Activated CD4-positive, alpha-beta T cell treated with anti-CD3 and anti-CD28 coated beads, Interleukin-2, amount 50 U/mL, for 4 hours (primary cell): Measurements from ENCODE around the gene PKD1L1.
"Not testable (repeated sequence)": the region's sequence is repeated elsewhere in the genome, so short reads cannot be mapped to it uniquely, and the experiment has no call there.

ENCODE experiments used
- DNase-seq, 2 experiments: peaks; one replicate each; pipeline ENCODE4 v3.0.0-alpha.2; 2020

The PKD1L1 gene

DNA sequence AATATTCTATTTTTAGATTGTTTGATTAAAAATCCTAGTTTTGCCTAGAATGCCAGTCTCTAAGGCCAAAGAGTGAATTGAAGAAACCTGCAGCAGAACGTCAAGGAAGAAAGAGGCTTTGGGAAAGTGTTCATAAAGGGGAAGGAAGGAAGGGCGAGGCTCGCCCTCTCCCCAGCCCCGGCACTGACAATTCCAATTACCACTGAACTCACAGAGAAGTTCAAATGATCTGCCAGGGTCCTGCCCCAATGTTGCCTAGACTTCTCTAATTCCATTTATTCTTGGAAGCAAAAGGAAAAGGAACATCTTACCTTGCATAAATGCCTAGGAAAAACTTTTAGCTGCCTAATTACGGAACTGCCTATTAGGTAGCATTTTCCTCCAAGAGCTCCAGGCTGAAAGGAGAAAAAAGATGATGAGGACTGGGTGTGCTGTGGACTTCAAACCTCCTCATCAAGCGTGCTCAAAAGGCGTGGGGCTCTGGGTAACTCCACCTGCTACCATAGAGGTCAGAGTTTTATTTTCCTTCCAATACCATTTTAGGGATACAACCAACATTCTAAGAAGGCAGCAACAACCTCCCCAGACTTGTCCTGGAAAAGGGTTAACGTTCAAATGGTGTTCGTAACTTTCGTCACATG lies 134.5 kb downstream of the PKD1L1 start:
- DNase-seq, result no peak

DNA sequence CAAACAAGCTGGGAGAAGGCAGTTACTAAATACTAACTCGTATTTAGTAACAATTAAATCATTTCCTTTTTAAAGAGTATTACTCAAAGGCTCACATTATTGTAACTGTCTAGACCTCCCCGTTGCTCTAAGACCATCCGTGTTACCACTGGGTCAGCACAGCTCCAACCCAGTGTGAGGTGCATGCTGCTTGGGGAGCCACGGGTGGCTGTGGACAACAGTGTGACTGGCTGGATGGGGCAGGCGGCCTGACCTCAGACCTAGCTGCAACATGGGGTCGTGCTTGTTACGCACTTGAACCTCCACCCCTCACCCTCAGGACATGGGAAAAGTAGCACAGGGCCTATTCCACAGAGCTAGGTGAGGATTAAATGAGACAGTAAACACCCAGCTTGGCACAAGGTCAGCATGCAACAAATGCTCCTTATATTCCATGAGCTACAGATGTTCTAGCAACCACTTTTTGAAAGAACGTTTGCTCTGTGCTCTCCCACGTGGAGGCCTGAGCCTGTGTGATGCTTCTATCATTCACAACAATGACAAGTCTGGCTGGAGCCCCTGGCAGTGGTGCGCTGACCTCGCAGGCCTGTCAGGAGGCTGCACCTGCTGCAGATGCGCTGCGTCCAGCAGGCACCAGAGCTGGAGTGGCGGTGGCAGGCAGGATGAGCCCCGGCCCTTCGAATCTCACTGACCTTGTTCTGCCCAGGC lies 135.7 kb downstream of the PKD1L1 start:
- no peak for DNase-seq

DNA sequence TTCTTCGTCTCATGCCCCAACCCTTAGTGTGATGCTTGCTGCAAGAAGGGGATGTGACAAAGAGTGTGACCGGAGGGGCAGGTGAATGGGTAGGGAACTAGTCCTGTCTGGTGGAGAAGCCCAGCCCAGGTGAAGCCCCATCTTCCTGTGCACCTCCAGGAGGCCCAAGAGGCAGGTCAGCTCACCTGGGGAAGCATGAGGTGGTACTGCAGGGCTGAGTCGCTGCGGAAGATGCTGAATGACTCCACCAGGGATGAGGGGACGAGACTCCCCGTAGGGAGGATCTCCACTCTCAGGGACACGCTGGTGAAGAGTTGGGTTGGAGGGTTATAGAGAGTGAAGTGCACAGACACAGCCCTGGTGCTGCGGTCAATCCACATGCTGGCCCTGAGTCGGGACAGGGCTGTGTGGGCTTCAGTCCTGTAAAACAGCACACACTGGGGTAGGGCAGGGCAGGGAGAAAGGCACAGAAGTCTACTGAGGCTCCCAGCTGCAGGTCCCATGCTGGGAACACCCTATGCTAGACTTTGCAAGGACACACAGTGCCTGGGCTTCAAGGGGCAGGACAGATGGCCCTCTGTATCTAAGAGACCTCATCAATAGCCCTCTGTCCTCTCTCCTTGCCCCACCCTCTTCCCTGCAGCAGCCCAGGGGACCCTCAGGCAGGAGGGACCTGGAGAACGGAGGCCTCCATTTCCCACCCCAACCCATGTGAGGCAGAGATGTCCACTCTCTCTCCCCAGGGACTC lies 136.5 kb downstream of the PKD1L1 start:
- no peak for DNase-seq

DNA sequence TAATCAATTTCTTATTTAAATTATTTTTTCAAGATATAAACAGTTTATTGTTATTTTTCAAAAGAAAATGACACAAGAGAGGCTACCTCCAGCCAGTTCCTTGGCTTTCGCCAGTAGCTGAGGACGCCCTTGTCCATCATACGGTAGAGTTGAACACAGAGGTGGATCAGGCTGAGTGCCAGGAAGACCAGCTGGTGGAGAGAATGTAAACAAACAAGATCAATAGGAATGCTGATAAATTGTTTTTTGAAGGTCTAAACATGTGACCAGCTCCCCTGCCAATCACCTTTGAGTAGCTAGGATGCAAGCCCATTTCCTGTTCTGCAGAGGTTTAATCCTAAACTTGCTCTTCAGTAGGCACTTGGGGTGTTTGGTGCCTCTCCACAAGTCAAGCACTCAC lies 138.9 kb downstream of the PKD1L1 start:
- DNase-seq, result no peak

DNA sequence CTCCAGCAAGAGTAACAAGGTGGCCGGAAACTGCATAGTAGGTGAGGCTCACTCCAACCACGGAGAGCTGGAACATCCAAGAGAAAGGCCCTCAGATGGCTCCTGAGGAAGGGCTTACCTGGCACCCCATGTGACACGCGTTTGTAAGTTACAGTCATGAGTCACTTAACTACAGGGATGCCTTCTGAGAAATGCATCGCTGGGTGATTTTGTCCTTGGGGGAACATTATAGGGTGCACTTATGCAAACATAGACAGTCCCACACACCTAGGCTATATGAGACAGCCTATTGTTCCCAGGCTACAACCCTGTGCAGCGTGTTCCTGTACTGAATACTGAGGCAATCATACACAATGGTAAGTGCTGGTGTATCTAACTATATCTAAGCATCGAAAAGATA lies 139.9 kb downstream of the PKD1L1 start:
- no peak for DNase-seq

DNA sequence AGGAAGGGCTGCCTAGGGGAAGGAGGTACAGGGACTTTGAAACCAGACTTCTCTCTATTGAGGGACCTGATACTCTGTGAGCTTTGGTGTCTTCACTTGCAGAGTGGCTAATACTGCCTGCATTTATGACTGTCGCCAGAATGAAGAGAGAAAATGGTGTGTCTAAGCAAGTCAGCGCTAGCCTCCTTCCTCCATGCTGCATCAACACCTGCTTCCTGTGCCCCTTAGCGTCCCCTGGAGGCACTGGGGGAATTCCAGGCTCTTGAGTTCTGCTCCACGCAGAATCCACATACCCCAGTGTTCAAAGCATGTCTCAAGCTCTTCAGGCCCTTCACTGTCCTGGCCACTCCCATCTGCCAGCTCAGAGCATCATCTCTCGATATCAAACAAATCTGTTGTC lies 140.5 kb downstream of the PKD1L1 start:
- DNase-seq, result no peak

DNA sequence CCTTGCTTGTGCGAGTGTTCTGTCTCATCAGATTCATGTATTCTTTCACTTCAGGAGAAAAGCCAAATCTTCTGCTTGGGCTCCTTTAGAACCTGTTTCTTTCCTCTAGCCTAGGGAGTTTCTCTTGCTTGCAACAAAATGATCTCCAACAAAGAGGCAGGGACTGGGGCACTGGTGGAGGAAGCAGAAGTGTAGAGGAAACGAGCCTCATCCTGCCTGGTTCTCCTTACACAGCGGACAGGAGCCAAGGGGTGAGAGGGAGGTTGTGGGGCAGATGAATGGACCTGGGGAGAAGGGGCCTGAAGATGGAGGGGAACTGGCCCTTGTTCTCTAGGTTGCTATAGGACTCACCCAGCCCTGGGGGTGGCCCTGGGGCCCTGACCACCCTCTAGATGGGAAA lies 141.1 kb downstream of the PKD1L1 start:
- no peak for DNase-seq

DNA sequence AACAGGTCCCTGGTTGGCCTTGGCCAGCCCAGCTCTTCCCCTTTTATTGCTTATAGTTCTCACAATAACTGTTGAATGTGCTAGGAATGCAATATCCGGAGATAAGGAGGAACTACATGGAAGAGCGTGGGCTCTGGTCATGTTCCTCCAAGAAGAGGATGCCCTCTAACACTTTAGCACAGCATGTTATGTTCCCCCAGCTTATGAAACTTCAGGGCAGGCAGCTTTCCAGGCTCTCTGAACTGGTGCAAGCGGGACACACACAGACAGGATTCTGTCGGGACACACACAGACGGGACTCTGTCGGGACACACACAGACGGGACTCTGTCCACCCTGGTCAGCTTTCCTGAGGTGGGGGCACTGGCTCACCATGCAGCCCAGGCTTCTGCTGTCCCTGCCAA lies 141.6 kb downstream of the PKD1L1 start:
- DNase-seq, result no peak

DNA sequence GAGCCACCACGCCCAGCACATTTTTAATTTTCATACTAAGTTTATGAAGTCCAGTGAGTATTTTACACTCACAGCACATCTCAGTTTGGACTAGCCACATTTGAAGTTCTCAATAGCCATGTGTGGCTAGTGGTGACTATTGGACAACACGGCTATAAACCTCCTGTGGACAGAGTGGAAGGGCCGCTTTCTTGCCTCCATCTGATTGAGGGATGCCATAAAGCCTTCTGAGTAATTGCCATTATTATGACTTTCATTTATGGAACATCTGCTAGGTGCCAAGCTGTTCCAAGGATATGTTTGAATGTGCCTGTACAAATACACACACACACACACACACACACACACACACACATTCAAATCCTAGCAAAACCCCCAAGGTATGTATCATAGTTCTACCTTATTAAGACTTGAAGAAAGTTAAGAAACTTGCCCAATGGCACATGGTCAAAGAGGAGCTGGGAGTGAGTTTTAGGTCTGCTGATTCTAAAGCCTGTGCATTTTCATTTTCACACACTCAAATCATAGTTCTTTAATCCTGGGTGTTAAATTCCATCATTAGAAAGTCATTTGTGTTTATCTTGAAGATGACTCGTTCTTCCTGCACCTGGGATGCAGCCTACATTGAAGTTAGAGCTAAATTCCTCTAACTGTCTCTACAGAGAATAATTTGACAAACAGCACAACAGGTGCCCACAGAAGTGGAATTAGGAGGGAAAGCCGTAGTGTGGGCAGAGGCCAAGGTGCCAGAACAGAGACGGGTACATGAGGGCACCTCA lies 143.3 kb downstream of the PKD1L1 start:
- no peak for DNase-seq

DNA sequence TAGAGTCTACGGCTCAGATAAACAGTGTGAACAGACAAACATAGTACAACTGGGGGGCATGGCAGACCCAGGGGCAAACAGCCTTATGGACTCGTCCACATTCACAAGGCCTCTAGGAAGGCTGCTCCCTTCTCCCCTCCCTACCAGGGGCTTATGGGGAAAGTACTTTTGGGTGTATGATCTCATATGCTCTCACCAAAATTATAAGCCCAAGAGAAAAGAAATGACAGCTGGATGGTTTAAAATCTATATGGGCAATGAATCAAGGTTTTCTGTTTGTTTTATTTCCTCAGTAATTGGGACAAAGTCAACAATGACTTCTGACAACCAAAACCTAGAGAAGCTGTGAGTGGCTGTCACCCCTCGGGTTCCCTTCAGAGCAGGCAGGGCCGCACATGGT lies 144.4 kb downstream of the PKD1L1 start:
- no peak for DNase-seq

DNA sequence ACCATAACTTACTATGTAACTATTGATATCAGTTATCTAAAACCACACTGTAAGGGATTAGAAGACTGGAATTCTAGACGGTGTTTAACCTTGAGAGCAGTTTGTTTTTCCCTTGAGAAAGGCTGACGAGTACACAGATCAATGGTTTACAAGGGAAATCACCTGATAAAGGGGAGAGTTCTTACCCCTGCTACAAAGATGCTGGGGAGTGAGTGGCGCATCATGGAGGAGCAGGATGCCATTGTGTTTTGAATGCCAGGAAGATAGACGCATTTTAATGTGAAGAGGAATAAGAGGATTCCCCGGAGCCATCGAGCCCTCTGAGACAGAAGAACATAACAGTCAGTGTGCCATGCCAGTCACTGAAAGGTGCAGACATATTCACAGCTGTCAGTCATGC lies 145.2 kb downstream of the PKD1L1 start:
- DNase-seq, result no peak

DNA sequence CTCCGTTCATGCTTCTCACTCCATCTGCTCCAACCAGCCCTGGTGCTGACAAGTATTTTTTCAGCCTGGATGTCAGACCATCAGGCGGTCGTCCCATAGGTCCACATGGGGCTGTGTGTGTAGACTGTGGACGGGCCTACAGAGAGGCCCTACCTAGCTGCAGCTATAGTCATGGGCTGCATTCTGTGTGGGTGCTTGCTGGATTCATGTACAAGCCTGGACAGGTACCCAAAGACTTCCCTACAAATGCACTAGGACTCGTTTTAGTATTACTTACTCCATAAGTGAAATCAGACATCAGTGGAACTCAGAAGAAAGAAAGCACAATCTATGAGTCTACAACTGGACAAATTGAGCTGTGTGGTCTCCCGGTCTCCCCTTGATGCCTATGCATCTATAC lies 146.8 kb downstream of the PKD1L1 start:
- no peak for DNase-seq

DNA sequence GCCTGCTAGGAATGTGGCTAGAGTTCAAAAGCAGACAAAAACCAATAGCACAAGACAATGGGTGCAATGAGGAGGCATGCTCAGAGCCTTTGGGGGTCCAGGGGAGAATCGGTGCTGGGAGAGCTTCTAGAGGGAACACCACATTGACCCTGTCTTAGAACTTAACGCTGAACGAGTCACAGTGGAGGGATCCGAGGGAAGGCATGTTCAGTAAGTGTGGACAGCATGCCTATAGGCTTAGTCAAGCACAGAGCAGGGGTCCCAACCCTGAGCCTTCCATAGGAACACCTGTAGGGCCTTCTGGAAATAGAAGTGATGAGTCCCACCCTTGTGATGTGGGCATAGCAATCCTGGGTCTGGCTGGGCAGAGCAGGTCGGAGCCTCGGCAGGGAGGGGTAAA lies 148.7 kb downstream of the PKD1L1 start:
- no peak for DNase-seq

DNA sequence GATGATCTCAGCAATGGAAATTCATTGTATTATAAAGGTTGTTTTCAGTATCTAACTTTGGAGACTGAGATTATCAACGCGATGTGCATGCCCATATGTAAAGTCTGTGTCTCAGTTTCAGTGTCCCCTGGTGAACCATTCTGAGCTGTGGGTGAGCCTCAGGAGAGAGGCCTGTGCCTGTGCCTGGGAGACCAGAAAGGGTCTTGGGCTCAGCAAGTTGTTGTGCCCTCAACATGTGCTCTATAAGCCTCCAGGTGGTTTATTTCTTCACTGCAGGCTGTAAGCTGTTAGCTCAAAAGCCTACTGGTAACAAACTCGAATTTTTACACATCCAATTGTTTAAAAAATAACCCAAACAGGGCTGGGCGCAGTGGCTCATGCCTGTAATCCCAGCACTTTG lies 151.9 kb downstream of the PKD1L1 start:
- DNase-seq, result no peak

DNA sequence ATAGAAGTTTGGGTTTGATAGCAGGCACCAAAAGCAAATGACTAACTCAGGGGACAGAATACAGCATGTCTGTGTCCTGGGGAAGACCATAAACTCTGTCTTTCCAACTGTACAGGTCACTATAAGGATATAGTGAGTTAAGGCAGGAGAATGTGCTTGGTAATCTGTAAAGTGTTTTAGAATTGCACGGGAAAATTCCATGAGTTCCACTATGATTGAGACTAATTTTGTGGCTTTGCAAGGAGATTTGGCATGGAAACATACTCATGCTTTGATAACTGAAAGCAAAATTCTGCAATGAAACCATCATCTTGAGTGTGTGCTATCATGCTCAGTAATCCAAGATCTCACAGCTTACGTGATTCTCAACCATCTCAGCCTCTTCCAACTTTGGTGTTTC lies 152.6 kb downstream of the PKD1L1 start:
- no peak for DNase-seq

DNA sequence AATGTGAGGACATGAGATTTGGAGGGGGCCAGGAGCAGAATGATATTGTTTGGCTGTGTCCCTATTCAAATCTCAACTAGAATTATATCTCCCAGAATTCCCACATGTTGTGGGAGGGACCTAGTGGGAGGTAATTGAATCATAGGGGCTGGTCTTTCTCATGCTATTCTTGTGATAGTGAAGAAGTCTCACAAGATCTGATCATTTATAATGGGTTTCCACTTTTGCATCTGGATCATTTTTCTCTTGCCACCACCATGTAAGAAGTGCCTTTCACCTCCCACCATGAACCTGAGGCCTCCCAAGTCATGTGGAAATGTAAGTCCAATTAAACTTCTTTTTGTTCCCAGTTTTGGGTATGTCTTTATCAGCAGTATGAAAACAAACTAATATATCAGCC lies 153.1 kb downstream of the PKD1L1 start:
- not testable (repeated sequence) for DNase-seq

DNA sequence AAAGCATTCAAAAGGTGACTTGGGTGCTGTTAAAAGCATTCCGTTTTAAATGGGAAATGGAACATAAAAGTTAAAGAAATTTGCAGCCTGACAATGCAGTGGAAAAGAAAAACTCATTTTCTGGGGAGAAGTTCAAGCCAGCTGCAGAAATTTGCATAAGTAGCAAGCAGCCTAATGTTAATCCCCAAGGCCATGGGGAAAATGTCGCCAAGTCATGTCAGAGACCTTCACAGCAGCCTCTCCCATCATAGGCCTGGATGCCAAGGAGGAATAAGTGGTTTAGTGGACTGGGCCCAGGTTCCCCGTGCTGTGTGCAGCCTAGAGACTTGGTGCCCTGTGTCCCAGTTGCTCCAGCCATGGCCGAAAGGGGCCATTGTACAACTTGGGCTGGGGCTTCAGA lies 154.2 kb downstream of the PKD1L1 start:
- DNase-seq, result no peak

DNA sequence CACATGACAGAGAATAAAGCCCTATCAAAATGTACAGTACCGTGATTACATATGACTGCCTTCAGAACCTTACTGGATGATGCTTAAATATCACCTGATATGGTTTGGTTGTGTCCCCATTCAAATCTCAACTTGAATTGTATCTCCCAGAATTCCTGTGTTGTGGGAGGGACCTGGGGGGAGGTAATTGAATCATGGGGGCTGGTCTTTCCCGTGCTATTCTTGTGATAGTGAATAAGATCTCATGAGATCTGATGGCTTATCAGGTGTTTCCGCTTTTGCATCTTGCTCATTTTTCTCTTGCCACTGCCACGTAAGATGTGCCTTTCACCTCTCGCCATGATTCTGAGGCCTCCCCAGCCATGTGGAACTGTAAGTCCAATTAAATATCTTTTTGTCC lies 155.1 kb downstream of the PKD1L1 start:
- not testable (repeated sequence) for DNase-seq

DNA sequence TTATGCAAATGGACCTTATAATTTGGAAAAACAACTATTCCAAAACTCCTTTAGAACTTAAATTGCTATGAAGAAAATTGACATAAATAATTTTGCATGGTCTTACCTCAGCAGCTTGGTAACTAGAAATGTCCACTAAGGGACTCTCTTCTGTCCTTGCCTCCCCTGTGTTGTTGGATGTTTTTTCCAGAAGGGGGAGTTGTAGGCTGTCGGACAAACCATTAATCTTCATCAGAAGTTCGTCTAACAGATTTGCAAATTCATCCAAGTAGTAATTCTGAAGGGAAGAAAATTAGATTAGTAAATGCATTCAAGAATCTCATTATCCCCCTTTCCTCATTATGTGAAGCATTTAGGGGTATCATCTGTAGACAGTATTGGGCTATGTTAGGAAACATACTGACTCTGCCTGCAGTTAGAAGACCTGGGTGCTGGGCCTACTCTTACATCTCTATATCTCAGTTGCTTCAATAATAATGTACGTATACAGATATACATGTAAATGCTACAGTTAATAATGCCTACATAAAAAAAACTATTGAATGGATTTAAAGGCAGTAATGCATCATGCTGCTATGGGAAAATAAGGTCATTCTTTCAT lies 155.6 kb downstream of the PKD1L1 start:
- DNase-seq, result no peak

DNA sequence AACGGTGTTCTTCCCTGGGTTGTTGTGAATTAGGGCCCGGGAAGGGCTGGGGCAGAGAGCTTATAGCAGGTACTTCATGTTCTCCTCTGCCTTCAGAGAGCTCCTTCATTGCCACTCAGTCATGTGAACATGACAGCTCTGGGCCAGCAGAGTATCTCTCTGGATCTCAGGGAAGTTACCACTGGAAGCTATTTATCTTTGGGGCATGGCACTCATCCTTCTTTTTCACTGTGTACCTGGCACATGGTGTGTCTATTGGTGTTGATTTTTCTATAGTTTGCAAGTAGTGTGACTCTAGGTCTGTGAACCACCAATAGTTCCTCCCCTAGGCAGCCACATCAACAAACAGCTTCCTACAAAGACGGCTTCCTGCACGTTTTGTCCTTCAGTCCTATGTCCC lies 156.6 kb downstream of the PKD1L1 start:
- no peak for DNase-seq

DNA sequence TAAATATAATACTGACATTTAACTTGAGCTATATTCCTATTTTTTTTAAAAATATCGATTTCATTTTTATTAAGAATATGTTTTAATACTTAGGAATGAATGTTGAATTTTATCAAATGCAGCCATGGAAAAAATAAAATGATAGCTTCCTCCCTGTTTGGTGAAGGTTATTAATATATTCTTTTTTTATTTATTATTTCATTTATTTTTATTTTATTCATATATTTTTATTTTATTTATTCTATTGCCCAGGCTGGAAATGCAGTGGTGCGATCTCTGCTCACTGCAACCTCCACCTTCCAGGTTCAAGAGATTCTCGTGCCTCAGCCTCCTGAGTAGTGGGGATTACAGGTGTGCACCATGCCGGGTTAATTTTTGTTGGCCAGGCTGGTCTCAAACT lies 160.2 kb downstream of the PKD1L1 start:
- DNase-seq, result no peak

DNA sequence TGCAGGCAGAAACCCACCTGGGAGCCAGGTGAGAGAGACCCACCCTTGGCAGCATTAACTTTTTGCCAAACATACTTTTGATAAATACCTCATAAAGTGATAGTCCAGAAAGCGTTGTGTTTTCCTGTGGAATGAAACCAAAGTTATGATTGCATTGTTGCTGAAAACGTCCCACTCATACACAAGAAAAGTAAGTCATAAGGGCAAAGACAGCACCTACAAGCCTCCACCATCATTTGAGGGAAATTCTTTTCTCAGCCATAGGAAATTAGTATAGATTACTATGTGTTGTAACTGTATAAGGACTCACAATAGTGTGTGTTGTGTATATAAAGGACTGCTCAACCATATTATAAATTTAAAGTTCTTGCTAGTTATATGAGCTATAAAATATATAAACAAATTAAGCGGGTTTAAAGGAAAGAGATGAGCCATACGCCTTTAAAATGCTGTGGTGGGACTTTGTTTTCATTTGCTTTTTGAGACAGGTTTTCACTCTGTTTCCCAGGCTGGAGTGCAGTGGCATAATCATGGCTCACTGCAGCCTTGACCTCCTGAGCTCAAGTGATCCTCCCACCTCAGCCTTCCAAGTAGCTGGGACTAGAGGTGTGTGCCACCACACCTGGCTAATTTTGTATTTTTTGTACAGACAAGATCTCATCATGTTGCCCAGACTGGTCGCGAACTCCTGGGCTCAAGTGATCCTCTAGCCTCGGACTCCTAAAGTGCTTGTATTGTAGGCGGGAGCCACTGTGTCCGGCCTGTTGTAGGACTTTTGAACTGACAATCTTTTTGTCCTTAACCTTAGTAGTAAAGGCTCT lies 160.8 kb downstream of the PKD1L1 start:
- no peak for DNase-seq
